Keratinocyte (primary cell): ENCODE results near the gene GRIA1. TPM values are rescaled to one million over a fixed set of nuclear protein-coding genes. Genes with fewer than 3 reads are reported as not detected.

Experiments
- DNase-seq: peaks from one replicate; pipeline ENCODE4 v3.0.0-alpha.2; 2011; ENCODE audit warnings: low read depth, missing footprints, low spot score
- FAIRE-seq: peaks from 2 replicates; lab custom pipeline; 2011; peaks lifted over from hg19 to GRCh38; lab: Jason Lieb, UNC
- H2AFZ ChIP-seq: 2 replicates; pipeline ENCODE4 v1.6.0; 2012; ENCODE audit warnings: low read length, control low read depth, inconsistent platforms; ENCODE audit not compliant: control insufficient read depth
- H3K27ac ChIP-seq: 2 replicates; pipeline ENCODE4 v1.5.1; 2011; ENCODE audit warnings: low read length; ENCODE audit not compliant: control insufficient read depth, insufficient read depth
- H3K27me3 ChIP-seq: 3 replicates; pipeline ENCODE4 v1.6.0; 2011; ENCODE audit warnings: low read length; ENCODE audit not compliant: control insufficient read depth, insufficient read depth; ENCODE audit errors: extremely low read depth
- H3K36me3 ChIP-seq, 2 experiments: 2 replicates in 1 of 2; 3 replicates in 1 of 2; pipeline ENCODE4 v1.5.1; 2011; ENCODE audit warnings: low read length in 2 of 2, mild to moderate bottlenecking in 1 of 2; ENCODE audit not compliant: control insufficient read depth in 2 of 2, insufficient read depth in 2 of 2; ENCODE audit errors: extremely low read depth in 1 of 2
- H3K4me1 ChIP-seq: 3 replicates; pipeline ENCODE4 v1.5.1; 2011; ENCODE audit warnings: low read length; ENCODE audit not compliant: control insufficient read depth, insufficient read depth; ENCODE audit errors: extremely low read depth
- H3K4me2 ChIP-seq: 3 replicates; pipeline ENCODE4 v1.6.0; 2011; ENCODE audit warnings: low read depth, low read length; ENCODE audit not compliant: control insufficient read depth, insufficient read depth; ENCODE audit errors: extremely low read depth
- H3K4me3 ChIP-seq, 3 experiments: fragments of 200-600 bp in 1 of 3; sonication (generic) in 1 of 3; 2 replicates in 2 of 3; 3 replicates in 1 of 3; pipeline ENCODE4 v1.5.1; 2011 to 2016; ENCODE audit warnings: low read length in 3 of 3, mild to moderate bottlenecking in 3 of 3, control low read depth in 2 of 3, inconsistent platforms in 1 of 3, low read depth in 1 of 3, mixed read lengths in 1 of 3, mixed run types in 1 of 3, moderate library complexity in 1 of 3; ENCODE audit not compliant: control insufficient read depth in 2 of 3, insufficient read depth in 2 of 3; ENCODE audit errors: extremely low read depth in 1 of 3
- H3K79me2 ChIP-seq: 2 replicates; pipeline ENCODE4 v1.6.0; 2012; ENCODE audit warnings: low read length; ENCODE audit not compliant: control insufficient read depth, insufficient read depth
- H3K9ac ChIP-seq: 3 replicates; pipeline ENCODE4 v1.6.0; 2011; ENCODE audit warnings: low read length; ENCODE audit not compliant: control insufficient read depth, insufficient read depth; ENCODE audit errors: extremely low read depth
- H3K9me1 ChIP-seq: 3 replicates; pipeline ENCODE4 v1.6.0; 2011; ENCODE audit warnings: low read length; ENCODE audit not compliant: control insufficient read depth, insufficient read depth; ENCODE audit errors: extremely low read depth
- H3K9me3 ChIP-seq: 2 replicates; pipeline ENCODE4 v1.5.1; 2012; ENCODE audit warnings: low read depth, low read length; ENCODE audit not compliant: control insufficient read depth
- H4K20me1 ChIP-seq: 3 replicates; pipeline ENCODE4 v1.6.0; 2011; ENCODE audit warnings: low read length; ENCODE audit not compliant: control insufficient read depth, insufficient read depth; ENCODE audit errors: extremely low read depth
- EZH2 ChIP-seq: IDR thresholded peaks from one replicate; pipeline ENCODE4 v1.6.1; 2012; ENCODE audit warnings: inconsistent platforms, mild to moderate bottlenecking, low read length, moderate library complexity
- dilution Hi-C: fragments of 300-500 bp; cut with MboI; formaldehyde crosslinking; loops from one replicate; pipeline ENCODE4 v1.7.0; 2020; ENCODE audit warnings: low sequenced_read_pairs; ENCODE audit not compliant: extremely low pct_ligation_motif_present
- polyA plus RNA-seq, 5 experiments: library from polyadenylated mRNA; depleted of rRNA in 3 of 5; stranded (reverse) in 3 of 5; stranded (forward) in 1 of 5; unstranded in 1 of 5; fragments of >200 nt; gene quantifications; 1 replicate in 1 of 5; 2 replicates in 3 of 5; 3 replicates in 1 of 5; pipeline versions ENCODE4 v1.2.1 to v1.2.3, GENCODE V29; 2011 to 2012; ENCODE audit warnings: missing spikeins in 2 of 5, low read depth in 1 of 5, low replicate concordance in 1 of 5
- TF ChIP-seq, protein P1 (sequence below), 3 experiments: IDR thresholded peaks in 1 of 3; conservative IDR thresholded peaks in 1 of 3; optimal IDR thresholded peaks in 1 of 3; 2 replicates in 2 of 3; 3 replicates in 1 of 3; pipeline versions ENCODE3 to v1.5.1; 2011; ENCODE audit warnings: low read length in 3 of 3, mild to moderate bottlenecking in 3 of 3, moderate library complexity in 2 of 3, control low read depth in 1 of 3, inconsistent platforms in 1 of 3; ENCODE audit not compliant: insufficient read depth in 2 of 3; ENCODE audit errors: extremely low read depth in 1 of 3

GRIA1 gene
- polyA plus RNA-seq, 1 donor (not counting 4 experiments of a cell fraction or from before 2014, with no cell fraction given): not detected

DNA sequence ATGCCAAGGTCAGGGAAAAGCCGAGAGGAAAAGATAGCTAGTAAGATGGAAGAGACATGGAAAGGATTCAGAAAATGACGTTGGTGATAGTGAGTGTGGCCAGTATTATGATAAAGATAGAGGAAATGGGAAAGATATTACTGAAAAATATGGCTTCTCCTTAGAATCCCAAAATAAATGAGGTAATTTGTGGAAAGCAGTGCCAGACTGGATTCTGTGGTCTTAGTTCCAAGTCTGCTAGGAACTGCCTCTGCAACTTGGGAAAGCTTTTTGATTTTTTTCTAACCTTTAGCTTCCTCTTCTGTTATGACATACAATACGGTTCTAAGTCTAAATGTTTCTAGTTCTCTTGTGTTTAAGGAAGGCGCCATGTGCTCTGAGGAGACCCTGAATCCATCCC is 54.2 kb downstream of the GRIA1 start:
- no peaks in the 10 kb centered on the region for H4K20me1 ChIP-seq
- H3K9me3 ChIP-seq: no peaks in the 10 kb centered on the region
- no peak overlapping the region for H3K9ac ChIP-seq
- H3K9me1 ChIP-seq: no peaks in the 10 kb centered on the region
- no peaks in the 10 kb centered on the region for H3K36me3 ChIP-seq
- no peak overlapping the region for H3K4me3 ChIP-seq
- H3K79me2 ChIP-seq: no peaks in the 10 kb centered on the region
- H3K4me1 ChIP-seq: peaks cover 6% of the 10 kb centered on the region
- TF ChIP-seq EZH2: no peak
- TF ChIP-seq, protein P1, sequence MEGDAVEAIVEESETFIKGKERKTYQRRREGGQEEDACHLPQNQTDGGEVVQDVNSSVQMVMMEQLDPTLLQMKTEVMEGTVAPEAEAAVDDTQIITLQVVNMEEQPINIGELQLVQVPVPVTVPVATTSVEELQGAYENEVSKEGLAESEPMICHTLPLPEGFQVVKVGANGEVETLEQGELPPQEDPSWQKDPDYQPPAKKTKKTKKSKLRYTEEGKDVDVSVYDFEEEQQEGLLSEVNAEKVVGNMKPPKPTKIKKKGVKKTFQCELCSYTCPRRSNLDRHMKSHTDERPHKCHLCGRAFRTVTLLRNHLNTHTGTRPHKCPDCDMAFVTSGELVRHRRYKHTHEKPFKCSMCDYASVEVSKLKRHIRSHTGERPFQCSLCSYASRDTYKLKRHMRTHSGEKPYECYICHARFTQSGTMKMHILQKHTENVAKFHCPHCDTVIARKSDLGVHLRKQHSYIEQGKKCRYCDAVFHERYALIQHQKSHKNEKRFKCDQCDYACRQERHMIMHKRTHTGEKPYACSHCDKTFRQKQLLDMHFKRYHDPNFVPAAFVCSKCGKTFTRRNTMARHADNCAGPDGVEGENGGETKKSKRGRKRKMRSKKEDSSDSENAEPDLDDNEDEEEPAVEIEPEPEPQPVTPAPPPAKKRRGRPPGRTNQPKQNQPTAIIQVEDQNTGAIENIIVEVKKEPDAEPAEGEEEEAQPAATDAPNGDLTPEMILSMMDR (optimal IDR thresholded peaks at IDR 0.05 in 1 of 3, IDR thresholded peaks at IDR 0.05 in 1 of 3, conservative IDR thresholded peaks at IDR 0.05 in 1 of 3; ENCODE audit: extremely low read depth in 1 of 3, insufficient read depth in 2 of 3, low read length in 3 of 3): no peak
- no peak overlapping the region for H2AFZ ChIP-seq
- dilution Hi-C loops: no loop called here
- no peaks in the 10 kb centered on the region for H3K27me3 ChIP-seq
- H3K27ac ChIP-seq: no peak overlapping the region
- H3K4me2 ChIP-seq: no peak overlapping the region
- DNase-seq (no peak), FAIRE-seq (peak; percentile 48)

DNA sequence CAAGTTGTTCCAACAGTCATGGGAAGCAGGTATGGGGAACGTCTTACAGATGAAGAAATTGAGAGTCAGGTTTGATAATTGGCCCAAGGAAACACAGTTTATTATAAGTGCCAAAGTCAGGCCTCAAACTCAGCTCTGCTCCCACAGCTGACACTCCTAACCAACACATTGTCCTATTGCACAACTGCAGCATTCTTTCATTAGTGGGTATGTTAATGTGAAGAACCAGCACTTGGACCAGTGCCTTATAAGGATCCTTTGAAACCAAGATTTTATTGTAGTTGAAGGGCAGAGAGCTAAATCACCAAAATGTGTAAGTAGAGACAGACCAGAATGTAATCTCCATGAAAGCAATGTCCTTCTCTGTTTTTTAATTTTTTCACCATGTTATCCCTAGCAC is 56.1 kb downstream of the GRIA1 start:
- no peaks in the 10 kb centered on the region for H3K36me3 ChIP-seq
- TF ChIP-seq, protein P1 (optimal IDR thresholded peaks at IDR 0.05 in 1 of 3, IDR thresholded peaks at IDR 0.05 in 1 of 3, conservative IDR thresholded peaks at IDR 0.05 in 1 of 3; ENCODE audit: extremely low read depth in 1 of 3, insufficient read depth in 2 of 3, low read length in 3 of 3): no peak
- no peak for TF ChIP-seq EZH2
- H3K9me1 ChIP-seq: no peaks in the 10 kb centered on the region
- dilution Hi-C loops: no loop called here
- H3K9ac ChIP-seq: no peak overlapping the region
- peaks cover 12% of the 10 kb centered on the region for H3K4me1 ChIP-seq
- H3K27ac ChIP-seq: no peak overlapping the region
- no peak overlapping the region for H2AFZ ChIP-seq
- no peaks in the 10 kb centered on the region for H3K27me3 ChIP-seq
- DNase-seq: no peak
- H3K4me3 ChIP-seq: no peak overlapping the region
- H3K4me2 ChIP-seq: no peak overlapping the region
- no peaks in the 10 kb centered on the region for H3K79me2 ChIP-seq
- H4K20me1 ChIP-seq: no peaks in the 10 kb centered on the region
- FAIRE-seq: peak; percentile 17
- H3K9me3 ChIP-seq: no peaks in the 10 kb centered on the region
